ENCODE results near the gene LRCH4.
"Not testable (repeated sequence)": the region's sequence is repeated elsewhere in the genome, so short reads cannot be mapped to it uniquely, and the experiment has no call there.

LRCH4 gene

GRCh38 chr7:100544967-100545359, 41.0 kb downstream of the LRCH4 start:
- DNase-seq (ENCODE audit: low read depth in 2 of 2) = no peak

- DNase-seq (ENCODE audit: low read depth in 2 of 2) = no peak
Measured at GRCh38 chr7:100544386-100544785, 41.5 kb downstream of the LRCH4 start.

DNA sequence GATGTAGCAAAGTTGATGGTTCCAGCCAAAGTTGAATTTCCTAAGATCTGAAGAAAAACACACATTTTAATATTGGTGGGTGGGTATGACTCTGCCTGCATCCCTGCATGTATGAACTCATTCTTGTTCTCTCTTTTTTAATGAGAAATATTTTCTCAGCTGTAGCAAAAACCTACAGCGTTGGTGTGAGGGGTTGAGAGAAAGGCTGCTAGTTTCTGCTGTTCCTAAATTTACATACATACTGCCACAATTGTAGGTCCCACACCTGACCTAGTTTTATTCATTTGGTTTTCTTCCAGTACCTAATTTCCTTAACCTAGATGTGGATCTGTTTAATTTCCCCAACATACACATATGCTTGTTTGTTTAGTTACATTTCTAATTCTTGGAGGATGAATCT, 42.3 kb downstream of the LRCH4 start:
- DNase-seq (ENCODE audit: low read depth in 2 of 2) = no peak

- not testable (repeated sequence) for DNase-seq (ENCODE audit: low read depth in 2 of 2)
Measured at GRCh38 chr7:100541309-100541708, 44.6 kb downstream of the LRCH4 start.

- DNase-seq (ENCODE audit: low read depth in 2 of 2) = no peak
Measured at GRCh38 chr7:100540073-100540723, 45.7 kb downstream of the LRCH4 start.

DNA sequence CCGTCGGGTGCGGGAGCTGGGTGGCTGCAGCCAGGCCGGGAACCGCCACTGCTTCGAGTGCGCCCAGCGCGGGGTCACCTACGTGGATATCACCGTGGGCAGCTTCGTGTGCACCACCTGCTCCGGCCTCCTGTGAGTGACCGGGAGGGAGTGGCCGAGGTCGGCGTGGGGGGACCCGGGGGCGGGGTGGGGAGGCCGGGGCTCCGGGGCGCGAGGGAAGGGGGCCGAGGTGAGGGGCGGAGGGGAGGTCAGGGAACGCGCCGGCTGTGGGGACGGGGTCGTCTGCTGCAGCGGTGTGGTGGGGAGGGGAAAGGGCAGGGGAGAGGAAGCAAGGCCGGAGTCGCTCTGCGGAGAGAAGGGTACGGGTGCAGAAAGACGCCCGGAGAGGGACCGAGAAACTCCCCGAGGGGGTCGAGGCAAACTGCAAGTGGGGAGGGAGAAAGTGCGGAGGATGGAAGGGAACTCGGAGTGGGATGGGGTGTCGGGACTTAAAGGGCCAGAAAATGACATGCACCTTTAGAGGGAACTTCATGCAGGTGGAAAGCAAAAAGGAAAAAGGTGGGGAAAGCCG, 46.4 kb downstream of the LRCH4 start:
- no peak for DNase-seq (ENCODE audit: low read depth in 2 of 2)

GRCh38 chr7:100538654-100539435, 47.1 kb downstream of the LRCH4 start, which contains the start of gene AGFG2:
Gene AGFG2 (plus strand): TSS chr7:100539203. CDS start chr7:100539347, 144 bp downstream.
- DNase-seq (ENCODE audit: low read depth in 2 of 2) = peak; percentile 100

DNA sequence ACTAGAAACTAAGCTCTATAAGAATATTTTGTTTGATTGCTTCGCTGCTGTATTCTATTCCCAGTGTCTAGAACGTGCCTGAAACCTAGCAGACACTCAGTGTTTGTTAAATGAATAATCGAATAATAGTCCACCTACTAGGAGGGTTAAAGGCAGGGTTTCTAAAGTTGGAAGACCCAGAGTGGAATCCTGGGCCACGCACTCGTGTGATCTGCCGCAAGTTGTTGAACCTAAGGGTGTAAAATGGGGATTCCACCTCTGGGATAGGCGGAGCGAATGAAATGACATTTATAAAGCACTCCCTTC, 47.6 kb downstream of the LRCH4 start:
- DNase-seq (ENCODE audit: low read depth in 2 of 2) = no peak

DNA sequence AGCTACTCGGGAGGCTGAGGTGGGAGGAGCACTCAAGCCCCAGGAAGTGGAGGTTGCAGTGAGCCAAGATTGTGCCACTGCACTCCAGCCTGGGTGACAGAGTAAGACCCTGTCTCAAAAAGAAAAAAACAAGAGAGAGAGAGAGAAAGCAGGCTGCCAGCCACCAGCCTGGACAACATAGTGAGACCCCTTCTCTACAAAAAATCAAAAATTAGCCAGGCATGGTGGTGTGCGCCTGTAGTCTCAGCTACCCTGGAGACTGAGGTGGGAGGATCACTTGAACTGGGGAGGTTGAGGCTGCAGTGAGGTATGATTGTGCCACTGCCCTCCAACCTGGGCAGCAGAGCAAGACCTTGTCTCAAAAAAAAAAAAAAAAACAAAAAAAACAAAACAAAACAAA, 49.2 kb downstream of the LRCH4 start:
- DNase-seq (ENCODE audit: low read depth in 2 of 2) = not testable (repeated sequence)

DNA sequence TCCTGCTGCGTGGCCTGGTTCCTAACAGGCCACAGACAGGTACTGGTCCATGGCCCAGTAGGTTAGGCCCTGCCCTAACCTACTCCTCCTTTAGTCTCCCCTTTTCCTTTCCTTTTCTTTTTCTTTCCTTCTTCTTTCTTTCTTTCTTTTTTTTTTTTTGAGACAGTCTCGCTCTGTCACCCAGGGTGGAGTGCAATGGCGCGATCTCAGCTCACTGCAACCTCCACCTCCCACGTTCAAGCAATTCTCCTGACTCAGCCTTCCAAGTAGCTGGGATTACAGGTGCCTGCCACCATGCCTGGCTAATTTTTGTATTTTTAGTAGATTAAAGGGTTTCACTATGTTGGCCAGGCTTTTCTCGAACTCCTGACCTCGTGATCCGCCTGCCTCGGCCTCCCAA, 49.9 kb downstream of the LRCH4 start:
- not testable (repeated sequence) for DNase-seq (ENCODE audit: low read depth in 2 of 2)

- DNase-seq (ENCODE audit: low read depth in 2 of 2) = no peak
Measured at GRCh38 chr7:100532165-100533022, 53.5 kb downstream of the LRCH4 start.

DNA sequence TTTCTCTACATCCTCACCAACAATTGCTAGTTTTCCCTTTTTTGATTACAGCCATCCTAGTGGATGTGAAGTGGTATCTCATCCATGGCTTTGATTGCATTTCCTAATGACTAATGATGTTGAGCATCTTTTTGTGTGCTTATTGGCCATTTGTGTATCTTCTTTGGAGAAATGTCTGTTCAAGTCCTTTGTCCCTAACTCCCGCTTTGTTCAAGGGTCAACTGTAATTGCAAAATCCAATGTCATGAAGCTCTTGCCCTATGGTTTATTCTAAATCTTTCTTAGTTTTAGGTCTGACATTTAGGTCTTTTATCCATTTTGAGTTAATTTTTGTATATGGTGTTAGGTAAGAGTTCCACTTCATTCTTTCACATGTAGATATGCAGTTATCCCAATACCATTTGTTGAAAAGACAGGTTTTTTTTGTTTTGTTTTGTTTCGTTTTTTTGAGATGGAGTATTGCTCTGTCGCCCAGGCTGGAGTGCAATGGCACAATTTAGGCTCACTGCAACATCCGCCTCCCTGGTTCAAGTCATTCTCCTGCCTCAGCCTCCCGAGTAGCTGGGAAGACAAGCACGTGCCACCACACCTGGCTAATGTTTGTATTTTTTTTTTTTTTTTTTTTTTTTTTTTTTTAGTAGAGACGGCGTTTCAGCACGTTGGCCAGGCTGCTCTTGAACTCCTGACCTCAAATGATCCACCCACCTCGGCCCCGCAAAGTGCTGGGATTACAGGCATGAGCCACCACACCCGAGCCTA, 57.6 kb downstream of the LRCH4 start:
- DNase-seq (ENCODE audit: low read depth in 2 of 2) = not testable (repeated sequence)

Measured in activated CD4-positive, alpha-beta T cell treated with anti-CD3 and anti-CD28 coated beads for 24 hours (primary cell).